Neural crest cell (in vitro differentiated cells): ENCODE measurements around the gene ID2. TPM values are rescaled to one million over a fixed set of nuclear protein-coding genes. Genes with fewer than 3 reads are reported as not detected.
"Not testable (repeated sequence)": the region's sequence is repeated elsewhere in the genome, so short reads cannot be mapped to it uniquely, and the experiment has no call there.

Source experiments
- DNase-seq: peaks from one replicate; pipeline ENCODE4 v3.0.0; 2021; ENCODE audit warnings: low read depth, mixed read lengths, low spot score
- H3K27ac Mint-ChIP-seq: one replicate; pipeline ENCODE4 v1.8.0; 2021; ENCODE audit warnings: mild to moderate bottlenecking, mixed read lengths; ENCODE audit not compliant: unreplicated experiment
- H3K27me3 Mint-ChIP-seq: 2 replicates; pipeline ENCODE4 v1.8.0; 2021; ENCODE audit warnings: low read depth, mild to moderate bottlenecking, mixed read lengths
- H3K36me3 Mint-ChIP-seq: 2 replicates; pipeline ENCODE4 v1.8.0; 2021; ENCODE audit warnings: low read depth, mild to moderate bottlenecking, mixed read lengths
- H3K4me1 Mint-ChIP-seq: 2 replicates; pipeline ENCODE4 v1.8.0; 2021; ENCODE audit warnings: mixed read lengths
- H3K4me3 Mint-ChIP-seq: one replicate; pipeline ENCODE4 v1.8.0; 2021; ENCODE audit warnings: mild to moderate bottlenecking, mixed read lengths
- H3K9me3 Mint-ChIP-seq: 2 replicates; pipeline ENCODE4 v1.8.0; 2021; ENCODE audit warnings: mixed read lengths
- CTCF ChIP-seq: fragments of 200-600 bp; sonication (generic); conservative IDR thresholded peaks from 2 replicates; pipeline ENCODE4 v1.5.0; 2021; ENCODE audit warnings: antibody characterized with exemption, mild to moderate bottlenecking
- total RNA-seq: library from RNA; stranded (reverse); gene quantifications from 2 replicates; pipeline ENCODE4 v1.2.1, GENCODE V29; 2021

Gene ID2
- total RNA-seq, 1 donor from 2014 or later = 46.1 TPM

GRCh38 chr2:8721410-8721809 lies 39.6 kb downstream of the ID2 start:
- H3K9me3 Mint-ChIP-seq = no peaks in the 10 kb centered on the region
- no peak overlapping the region for H3K4me3 Mint-ChIP-seq
- DNase-seq = no peak
- H3K4me1 Mint-ChIP-seq = no peaks in the 10 kb centered on the region
- H3K36me3 Mint-ChIP-seq = peaks cover 5% of the 10 kb centered on the region
- H3K27me3 Mint-ChIP-seq = no peaks in the 10 kb centered on the region
- no peak for TF ChIP-seq CTCF
- no peak overlapping the region for H3K27ac Mint-ChIP-seq

GRCh38 chr2:8722986-8723385 lies 41.1 kb downstream of the ID2 start:
- Mint-ChIP-seq H3K27me3 (no peaks in the 10 kb centered on the region), H3K9me3 (no peaks in the 10 kb centered on the region), H3K36me3 (peaks cover 2% of the 10 kb centered on the region), H3K4me3 (no peak overlapping the region), H3K4me1 (no peaks in the 10 kb centered on the region), H3K27ac (no peak overlapping the region)
- no peak for DNase-seq
- TF ChIP-seq CTCF = no peak

- H3K4me3 Mint-ChIP-seq = no peak overlapping the region
- no peaks in the 10 kb centered on the region for H3K4me1 Mint-ChIP-seq
- H3K9me3 Mint-ChIP-seq = no peaks in the 10 kb centered on the region
- no peak for TF ChIP-seq CTCF
- peaks cover 13% of the 10 kb centered on the region for H3K36me3 Mint-ChIP-seq
- no peak overlapping the region for H3K27ac Mint-ChIP-seq
- no peaks in the 10 kb centered on the region for H3K27me3 Mint-ChIP-seq
- no peak for DNase-seq
These were observed 44.0 kb downstream of the ID2 start for GRCh38 chr2:8725838-8726237.

- Mint-ChIP-seq H3K4me3 (no peak overlapping the region), H3K9me3 (no peaks in the 10 kb centered on the region), H3K27me3 (no peaks in the 10 kb centered on the region), H3K27ac (no peak overlapping the region), H3K4me1 (no peaks in the 10 kb centered on the region), H3K36me3 (peaks cover 30% of the 10 kb centered on the region)
- TF ChIP-seq CTCF = no peak
- DNase-seq = no peak
These were observed 46.6 kb downstream of the ID2 start for GRCh38 chr2:8728305-8729015.

GRCh38 chr2:8729101-8729500 lies 47.2 kb downstream of the ID2 start:
- H3K4me1 Mint-ChIP-seq, H3K27ac Mint-ChIP-seq, H3K4me3 Mint-ChIP-seq, DNase-seq, H3K27me3 Mint-ChIP-seq, H3K9me3 Mint-ChIP-seq: not testable (repeated sequence)
- H3K36me3 Mint-ChIP-seq = peaks cover 33% of the 10 kb centered on the region

- no peak for DNase-seq
- no peak for TF ChIP-seq CTCF
- Mint-ChIP-seq H3K36me3 (peaks cover 33% of the 10 kb centered on the region), H3K27ac (no peak overlapping the region), H3K27me3 (no peaks in the 10 kb centered on the region), H3K4me3 (no peak overlapping the region), H3K4me1 (no peaks in the 10 kb centered on the region), H3K9me3 (no peaks in the 10 kb centered on the region)
These were observed 48.1 kb downstream of the ID2 start for GRCh38 chr2:8729939-8730338.
